ENCODE results near the gene CHMP6.
"Not testable (repeated sequence)": the region's sequence is repeated elsewhere in the genome, so short reads cannot be mapped to it uniquely, and the experiment has no call there.

The CHMP6 gene

GRCh38 chr17:81016575-81016974, 24.9 kb downstream of the CHMP6 start:
- no peak for DNase-seq

DNA sequence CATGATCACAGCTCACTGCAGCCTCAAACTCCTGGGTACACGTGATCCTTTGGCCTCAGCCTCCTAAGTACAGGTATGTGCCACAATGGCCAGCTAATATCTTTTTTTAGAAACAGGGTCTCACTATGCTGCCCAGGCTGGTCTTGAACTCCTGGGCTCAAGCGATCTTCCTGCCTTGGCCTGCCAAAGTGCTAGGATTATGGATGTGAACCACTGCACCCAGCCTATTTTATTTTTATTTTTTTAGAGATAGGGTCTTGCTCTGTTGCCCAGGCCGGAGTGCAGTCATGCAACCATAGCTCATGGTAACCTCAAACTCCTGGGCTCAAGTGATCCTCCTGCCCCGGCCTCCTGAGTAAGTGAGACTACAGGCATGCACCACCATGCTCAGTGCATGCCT, 25.7 kb downstream of the CHMP6 start:
- DNase-seq: not testable (repeated sequence)

GRCh38 chr17:81018044-81018802, 26.6 kb downstream of the CHMP6 start:
- DNase-seq: no peak

GRCh38 chr17:81019563-81020442, 28.2 kb downstream of the CHMP6 start:
- DNase-seq: no peak

GRCh38 chr17:81020443-81020766, 28.8 kb downstream of the CHMP6 start:
- DNase-seq: no peak

- DNase-seq: no peak
Observed at GRCh38 chr17:81020767-81021497, 29.3 kb downstream of the CHMP6 start.

GRCh38 chr17:81021531-81022343, 30.1 kb downstream of the CHMP6 start:
- DNase-seq: no peak

- DNase-seq: no peak
Observed at GRCh38 chr17:81022344-81022676, 30.7 kb downstream of the CHMP6 start.

DNA sequence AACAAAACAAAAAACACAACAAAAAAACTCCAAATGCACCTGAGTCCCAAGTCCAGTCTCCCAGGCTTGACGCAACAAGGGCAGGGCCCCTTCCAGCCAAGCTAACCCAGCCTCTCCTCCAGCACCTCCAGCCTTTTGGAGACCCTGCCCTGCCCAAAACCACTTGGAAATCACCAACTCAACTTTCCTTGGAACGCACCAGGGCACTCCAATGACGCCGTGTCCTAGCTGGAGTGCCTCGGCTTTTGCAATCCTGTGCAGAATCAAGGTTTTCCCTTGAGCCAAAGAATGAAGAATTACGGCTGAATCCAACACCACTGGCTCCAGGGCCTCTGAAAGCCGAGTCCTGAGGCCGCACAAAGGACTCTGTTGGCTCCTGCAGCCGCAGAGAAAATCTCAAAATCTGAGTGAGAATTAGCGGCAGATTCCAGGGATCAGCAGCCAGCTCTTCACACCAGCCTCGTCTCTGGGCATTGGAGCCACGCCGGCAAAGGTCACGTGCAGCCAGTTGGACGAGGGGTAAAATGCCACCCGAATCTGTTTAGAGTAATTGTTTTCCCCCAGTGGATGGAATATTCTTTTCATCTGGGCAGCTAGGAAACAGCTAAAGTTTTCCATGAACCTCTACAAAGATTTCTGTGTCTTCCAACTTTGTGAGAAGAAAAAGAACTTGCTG, 33.6 kb downstream of the CHMP6 start:
- DNase-seq: no peak

DNA sequence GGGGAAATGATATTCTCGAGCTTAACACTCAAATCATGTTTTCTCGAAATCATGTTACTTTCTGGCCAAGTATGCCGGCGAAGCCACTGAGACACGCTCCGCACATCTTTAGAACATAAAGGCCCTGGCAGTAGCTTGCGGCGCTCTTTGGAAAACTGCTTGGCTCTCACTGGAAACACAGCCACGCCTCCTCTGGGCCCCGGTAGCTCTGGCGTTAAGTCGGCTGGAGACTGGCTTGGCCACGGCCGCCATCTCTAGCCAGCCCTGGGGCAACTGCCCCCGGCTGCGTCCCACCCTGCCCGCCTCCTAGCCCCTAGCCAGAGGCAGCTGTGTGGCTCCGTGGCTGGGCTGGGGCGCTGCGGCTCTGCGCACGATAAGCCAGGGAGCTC, 34.1 kb downstream of the CHMP6 start:
- DNase-seq: no peak

DNA sequence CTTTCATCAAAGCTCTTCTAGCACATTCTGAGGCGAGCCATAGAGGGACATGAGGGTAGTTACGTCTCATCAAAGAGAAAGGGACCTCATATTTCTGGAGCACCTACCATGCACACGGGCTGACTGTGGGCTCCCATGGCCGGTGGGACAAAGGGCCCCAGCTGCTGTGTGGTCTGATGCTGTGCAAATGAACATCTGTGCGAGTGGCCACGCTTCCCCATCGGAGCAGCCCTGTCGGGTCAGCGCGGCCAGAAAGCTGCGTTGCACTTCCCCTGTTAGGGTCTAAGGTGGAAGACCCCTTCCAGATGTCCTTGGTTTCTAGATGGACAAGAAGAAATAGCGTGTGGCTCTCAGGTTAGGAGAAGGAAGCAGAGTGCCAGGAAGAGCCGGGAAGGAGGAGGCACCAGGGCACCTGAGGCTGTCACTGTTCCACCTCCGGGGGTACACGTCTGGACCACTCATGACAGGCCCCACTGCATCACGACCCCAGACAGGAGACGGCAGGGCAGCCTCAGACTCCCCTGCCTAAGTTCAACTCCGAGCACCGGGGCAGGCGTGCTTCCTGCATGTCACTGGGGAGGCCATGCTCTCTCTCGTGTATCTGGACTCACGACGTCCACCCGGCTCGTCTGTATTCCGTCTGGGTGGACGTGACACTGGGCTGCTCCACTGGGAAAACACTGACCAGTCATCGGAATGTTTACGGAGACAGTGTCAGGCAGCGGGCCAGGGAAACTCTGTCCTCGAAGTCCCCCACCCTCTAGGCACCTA, 34.8 kb downstream of the CHMP6 start:
- DNase-seq: no peak

DNA sequence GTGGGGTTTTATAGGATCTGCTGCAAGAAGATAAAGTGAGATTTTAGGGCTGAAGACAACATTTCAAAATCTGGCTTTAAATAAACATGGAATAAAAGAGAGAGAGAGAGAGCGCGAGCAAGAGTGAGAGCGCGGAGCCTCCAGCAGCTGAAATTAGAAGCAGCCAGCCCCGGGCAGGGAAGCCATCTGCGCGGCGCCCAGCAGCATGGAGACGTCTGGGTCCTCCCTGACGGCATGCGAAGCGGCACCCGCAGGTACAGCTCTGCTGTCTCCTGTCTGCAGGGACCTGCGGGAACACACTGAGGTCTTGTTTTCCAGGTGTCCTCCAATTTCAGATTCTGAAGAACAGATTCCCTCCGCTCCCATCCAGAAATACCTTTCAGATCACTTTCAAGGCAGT, 35.4 kb downstream of the CHMP6 start:
- DNase-seq: no peak

DNA sequence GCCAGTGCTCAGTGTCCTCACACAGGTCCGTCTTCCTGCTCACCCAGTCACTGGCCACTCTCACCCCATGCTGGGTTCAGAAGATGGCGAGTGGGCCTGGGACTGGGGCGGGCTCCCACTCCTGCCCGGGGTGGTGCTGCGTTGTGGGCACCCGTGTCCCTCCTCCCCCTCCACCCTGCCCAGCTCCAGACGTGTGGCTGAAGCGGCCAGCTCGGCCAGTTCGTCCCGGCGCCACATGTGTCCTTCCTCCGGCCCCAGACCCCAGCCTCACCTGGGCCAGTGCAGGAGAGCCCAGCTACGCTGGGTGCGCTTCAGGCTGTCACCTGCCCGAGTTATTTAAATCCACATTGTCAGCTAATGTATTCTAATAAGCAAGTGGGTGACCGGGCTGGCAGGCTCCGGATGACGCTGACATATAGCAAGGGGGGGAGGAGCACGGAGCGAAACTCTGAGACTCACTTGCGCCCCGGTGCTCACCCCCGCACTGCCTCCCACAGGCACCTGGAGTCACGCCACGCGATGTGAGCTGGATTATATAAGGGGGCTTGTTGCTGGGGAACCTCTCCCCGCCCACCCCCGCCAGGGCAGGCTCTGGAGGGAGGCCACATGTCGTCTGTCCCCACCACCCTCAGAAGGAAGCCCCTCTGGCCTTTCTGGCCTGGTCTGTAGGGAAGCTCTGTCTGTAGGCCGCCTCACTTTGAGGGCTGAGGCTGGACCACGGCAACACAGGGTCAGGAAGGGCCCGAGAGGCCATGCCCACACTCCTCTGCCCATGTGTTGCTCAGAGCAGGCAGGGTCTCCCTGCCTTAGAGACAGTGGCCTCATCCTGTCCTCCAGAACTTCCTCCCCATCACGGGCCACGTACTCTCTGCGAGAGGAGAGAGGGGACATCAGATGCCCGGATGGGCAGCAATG, 36.2 kb downstream of the CHMP6 start:
- no peak for DNase-seq

- no peak for DNase-seq
Observed at GRCh38 chr17:81028506-81028858, 36.8 kb downstream of the CHMP6 start.

GRCh38 chr17:81029859-81030258, 38.2 kb downstream of the CHMP6 start:
- no peak for DNase-seq

DNA sequence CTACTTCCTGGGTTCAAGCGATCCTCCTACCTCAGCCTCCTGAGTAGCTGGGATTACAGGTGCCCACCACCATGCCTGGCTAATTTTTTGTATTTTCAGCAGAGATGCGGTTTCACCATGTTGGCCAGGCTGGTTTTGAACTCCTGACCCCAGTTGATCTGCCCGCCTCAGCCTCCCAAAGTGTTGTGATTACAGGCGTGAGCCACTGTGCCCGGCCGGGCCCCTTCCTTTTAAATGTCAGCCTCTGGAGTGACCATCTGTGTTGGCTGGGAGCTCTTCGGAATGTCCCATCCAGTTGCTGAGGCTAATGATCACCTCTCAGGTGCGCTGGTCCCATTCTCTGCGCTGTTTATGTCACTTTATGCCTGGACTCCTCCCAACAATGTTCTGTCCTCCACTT, 38.7 kb downstream of the CHMP6 start:
- DNase-seq: not testable (repeated sequence)

GRCh38 chr17:81030741-81031565, 39.3 kb downstream of the CHMP6 start:
- no peak for DNase-seq

DNA sequence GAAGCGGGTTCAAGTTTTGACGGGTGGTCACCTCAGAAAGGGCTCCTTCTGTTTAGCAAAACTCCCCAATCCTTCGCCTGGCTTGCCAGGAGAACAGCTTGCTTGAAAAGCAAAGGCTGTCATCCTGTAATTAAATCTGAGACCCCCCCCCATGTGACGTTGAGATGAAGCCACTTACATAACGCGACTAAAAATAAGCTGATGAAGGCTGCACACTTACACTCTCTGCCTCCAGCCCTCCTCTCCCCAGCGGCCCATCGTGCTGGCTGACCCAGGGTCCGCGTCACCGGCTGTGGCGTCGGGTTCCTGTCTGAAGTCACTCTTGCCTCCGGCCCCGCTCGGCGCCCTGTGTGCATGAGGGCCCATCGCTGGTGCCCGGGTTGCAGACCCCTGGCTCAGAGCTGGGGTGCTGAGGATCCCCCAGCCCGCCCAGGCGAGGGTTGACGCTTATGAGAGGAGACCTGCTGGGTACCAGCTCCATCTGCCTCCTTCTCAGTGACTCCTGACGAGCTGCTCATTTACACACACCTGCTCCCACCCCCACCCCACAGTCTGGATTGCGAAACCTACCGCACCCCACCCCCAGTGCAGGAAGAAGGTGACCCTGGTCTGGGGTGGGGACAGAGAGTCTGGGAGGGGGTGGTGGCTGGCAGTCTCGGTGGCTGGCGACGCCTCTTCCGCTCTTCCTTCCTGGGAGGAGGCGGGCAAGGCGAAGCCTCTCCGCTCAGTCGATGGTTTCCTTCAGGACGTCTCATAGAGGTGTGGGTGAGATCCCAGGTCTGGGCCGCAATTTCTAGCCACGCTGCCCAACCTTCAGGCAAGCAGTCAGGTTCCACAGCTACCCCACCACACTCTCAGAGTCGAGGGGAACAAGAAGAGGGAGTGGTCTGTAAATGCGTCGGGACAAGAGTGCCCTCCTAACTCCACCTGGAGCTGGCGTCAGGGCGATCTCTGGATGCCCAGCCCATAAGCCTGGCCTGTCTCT, 40.2 kb downstream of the CHMP6 start:
- DNase-seq: no peak

Data from stimulated activated CD4-positive, alpha-beta T cell treated with anti-CD3 and anti-CD28 coated beads, Interleukin-1b, Interleukin-23, amount 100 ng/mL, for 48 hours (primary cell).